MCF 10A (cell line): ENCODE measurements around the gene SHE. TPM values are rescaled to one million over a fixed set of nuclear protein-coding genes. Genes with fewer than 3 reads are reported as not detected.
A peak's percentile ranks its signal among the peaks of the same experiment; 100 is the strongest.

ENCODE experiments used
- BruUV-seq: library from RNA; stranded (reverse); fragments of 400-500 nt; replicated peaks from 2 replicates; lab custom pipeline; 2021; lab: Mats Ljungman, UMichigan
- CTCF ChIA-PET: fragments of 300-600 bp; sonication (Branson Sonifier 250); formaldehyde crosslinking; extraction: SDS; loops from one replicate; lab custom pipeline; 2021; ENCODE audit warnings: antibody characterized with exemption, inconsistent platforms; lab: Yijun Ruan, JAX
- POLR2A ChIA-PET: fragments of 300-600, 350-650 bp; sonication (Branson Sonifier 250); formaldehyde crosslinking; extraction: SDS; loops from one replicate; lab custom pipeline; 2020; ENCODE audit warnings: antibody characterized with exemption, inconsistent platforms; lab: Yijun Ruan, JAX
- DNase-seq: peaks from one replicate; pipeline ENCODE4 v3.0.0-alpha.2; 2018; ENCODE audit not compliant: unreplicated experiment
- H3K27ac Mint-ChIP-seq: one replicate; pipeline ENCODE4 v1.8.0; 2022; ENCODE audit warnings: mild to moderate bottlenecking, low read depth, mixed read lengths; ENCODE audit not compliant: unreplicated experiment
- H3K27me3 Mint-ChIP-seq: one replicate; pipeline ENCODE4 v1.8.0; 2022; ENCODE audit warnings: mixed read lengths; ENCODE audit not compliant: insufficient read depth, unreplicated experiment
- H3K36me3 Mint-ChIP-seq: one replicate; pipeline ENCODE4 v1.8.0; 2022; ENCODE audit warnings: mild to moderate bottlenecking, moderate library complexity, mixed read lengths; ENCODE audit not compliant: insufficient read depth, unreplicated experiment
- H3K4me1 Mint-ChIP-seq: one replicate; pipeline ENCODE4 v1.8.0; 2022; ENCODE audit warnings: mixed read lengths; ENCODE audit not compliant: insufficient read depth, unreplicated experiment
- H3K4me3 Mint-ChIP-seq: one replicate; pipeline ENCODE4 v1.8.0; 2022; ENCODE audit warnings: mild to moderate bottlenecking, moderate library complexity, mixed read lengths; ENCODE audit not compliant: unreplicated experiment
- H3K9me3 Mint-ChIP-seq: one replicate; pipeline ENCODE4 v1.8.0; 2022; ENCODE audit warnings: mixed read lengths; ENCODE audit not compliant: unreplicated experiment
- intact Hi-C: fragments of 100-400 bp; cut with micrococcal nuclease; formaldehyde crosslinking; loops from 2 replicates; pipeline ENCODE4 v1.14.1; 2022
- total RNA-seq: library from RNA; stranded (reverse); gene quantifications from 2 replicates; pipeline ENCODE4 v1.2.3, GENCODE V29; 2022
- TF ChIP-seq, protein P1 (sequence below): fragments of 200-600 bp; IDR thresholded peaks from one replicate; pipeline ENCODE4 v1.8.0; 2022; ENCODE audit warnings: antibody characterized with exemption, mild to moderate bottlenecking; ENCODE audit not compliant: unreplicated experiment

The SHE gene
- total RNA-seq, 1 experiment from 2014 or later: not detected

DNA sequence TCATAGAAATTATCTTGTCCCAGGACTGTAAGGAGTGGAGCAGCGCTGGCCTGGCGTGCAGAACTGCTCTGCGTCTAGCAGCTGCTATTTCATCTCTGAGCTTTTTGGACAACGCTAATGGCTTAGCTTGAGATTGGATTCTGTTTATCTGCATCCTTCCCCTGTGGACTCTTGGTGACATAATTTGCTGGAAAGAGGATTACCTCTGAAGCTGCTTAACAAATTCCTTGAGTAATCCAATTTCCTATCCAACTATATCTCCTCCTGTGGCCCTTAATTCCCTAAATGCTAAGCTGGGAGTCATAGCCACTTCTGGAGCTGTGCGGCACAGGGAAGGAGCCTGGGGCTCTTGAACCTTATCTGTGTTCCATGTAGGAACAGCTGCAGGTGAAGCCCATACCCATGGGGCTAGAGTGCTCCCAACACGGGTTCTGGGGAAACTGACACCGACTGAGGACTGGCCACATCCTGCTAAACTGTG, 53.8 kb downstream of the SHE start:
- TF ChIP-seq, protein P1, sequence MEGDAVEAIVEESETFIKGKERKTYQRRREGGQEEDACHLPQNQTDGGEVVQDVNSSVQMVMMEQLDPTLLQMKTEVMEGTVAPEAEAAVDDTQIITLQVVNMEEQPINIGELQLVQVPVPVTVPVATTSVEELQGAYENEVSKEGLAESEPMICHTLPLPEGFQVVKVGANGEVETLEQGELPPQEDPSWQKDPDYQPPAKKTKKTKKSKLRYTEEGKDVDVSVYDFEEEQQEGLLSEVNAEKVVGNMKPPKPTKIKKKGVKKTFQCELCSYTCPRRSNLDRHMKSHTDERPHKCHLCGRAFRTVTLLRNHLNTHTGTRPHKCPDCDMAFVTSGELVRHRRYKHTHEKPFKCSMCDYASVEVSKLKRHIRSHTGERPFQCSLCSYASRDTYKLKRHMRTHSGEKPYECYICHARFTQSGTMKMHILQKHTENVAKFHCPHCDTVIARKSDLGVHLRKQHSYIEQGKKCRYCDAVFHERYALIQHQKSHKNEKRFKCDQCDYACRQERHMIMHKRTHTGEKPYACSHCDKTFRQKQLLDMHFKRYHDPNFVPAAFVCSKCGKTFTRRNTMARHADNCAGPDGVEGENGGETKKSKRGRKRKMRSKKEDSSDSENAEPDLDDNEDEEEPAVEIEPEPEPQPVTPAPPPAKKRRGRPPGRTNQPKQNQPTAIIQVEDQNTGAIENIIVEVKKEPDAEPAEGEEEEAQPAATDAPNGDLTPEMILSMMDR: no peak
- Mint-ChIP-seq H3K4me3 (no peak overlapping the region), H3K4me1 (peaks cover 24% of the 10 kb centered on the region), H3K36me3 (peaks cover 98% of the 10 kb centered on the region), H3K27me3 (no peaks in the 10 kb centered on the region), H3K27ac (no peak overlapping the region), H3K9me3 (no peaks in the 10 kb centered on the region)
- POLR2A ChIA-PET: interaction anchor here (1.5 to 2.1 kb wide), 2 partner anchors 15 to 29 kb away, joined by 4 to 6 read pairs; no protein-coding TSS in a partner anchor
- intact Hi-C loops: no loop called here
- CTCF ChIA-PET: interaction anchor here (1.0 to 1.3 kb wide), 3 partner anchors 9 to 97 kb away, joined by 3 to 4 read pairs (median 3); no protein-coding TSS in a partner anchor
- BruUV-seq: no TSS peak
- no peak for DNase-seq

DNA sequence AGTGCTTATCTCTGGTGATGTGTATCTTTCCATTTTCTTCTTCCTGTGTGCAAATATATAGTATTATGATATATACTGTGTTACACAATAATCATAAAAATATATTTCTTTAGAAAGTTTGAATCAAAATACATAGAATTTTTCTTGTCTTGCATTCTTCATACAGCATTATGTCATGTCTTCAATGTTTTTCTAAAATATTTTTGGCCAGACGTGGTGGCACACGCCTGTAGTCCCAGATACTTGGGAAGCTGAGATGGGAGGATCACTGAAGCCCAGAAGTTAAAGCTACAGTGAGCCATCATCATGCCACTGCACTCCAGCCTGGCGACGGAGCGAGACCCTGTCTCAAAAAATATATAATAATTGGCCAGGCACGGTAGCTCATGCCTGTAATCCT, 55.4 kb downstream of the SHE start:
- Mint-ChIP-seq H3K36me3 (peaks cover 98% of the 10 kb centered on the region), H3K27me3 (no peaks in the 10 kb centered on the region), H3K4me1 (peaks cover 25% of the 10 kb centered on the region), H3K27ac (no peak overlapping the region), H3K4me3 (no peak overlapping the region), H3K9me3 (no peaks in the 10 kb centered on the region)
- ChIA-PET CTCF (interaction anchor here (1.2 to 1.8 kb wide), 2 partner anchors 10 to 112 kb away, joined by 3 to 4 read pairs; no protein-coding TSS in a partner anchor), POLR2A (interaction anchor here (0.7 to 2.1 kb wide), 3 partner anchors 14 to 185 kb away, joined by 3 to 6 read pairs (median 4); no protein-coding TSS in a partner anchor)
- no TSS peak for BruUV-seq
- DNase-seq: no peak
- intact Hi-C loops: no loop called here
- TF ChIP-seq, protein P1: no peak

DNA sequence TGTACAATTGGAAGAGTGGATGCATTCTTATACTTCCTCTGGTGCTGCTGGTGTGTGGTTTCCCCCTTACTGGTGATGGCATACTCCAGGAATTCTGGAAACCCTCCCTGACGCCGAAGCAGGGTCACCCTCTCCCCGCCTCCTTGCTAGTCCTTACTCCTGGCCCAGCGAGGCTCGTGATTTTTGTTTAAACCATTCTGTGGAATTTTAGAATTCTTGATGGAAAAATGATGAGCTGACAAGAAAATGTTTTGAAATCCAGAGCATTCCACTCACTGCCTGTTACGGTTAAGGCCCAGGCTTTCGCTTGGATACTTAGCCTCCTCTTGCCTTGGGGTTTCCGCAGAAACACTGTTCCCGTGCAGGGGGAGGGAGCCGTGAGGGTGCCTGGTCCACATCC, 55.9 kb downstream of the SHE start:
- Mint-ChIP-seq H3K4me3 (no peak overlapping the region), H3K9me3 (no peaks in the 10 kb centered on the region), H3K36me3 (peaks cover 98% of the 10 kb centered on the region), H3K4me1 (peaks cover 30% of the 10 kb centered on the region), H3K27me3 (no peaks in the 10 kb centered on the region), H3K27ac (no peak overlapping the region)
- BruUV-seq: no TSS peak
- no peak for DNase-seq
- intact Hi-C loops: no loop called here
- ChIA-PET CTCF (interaction anchor here (0.5 to 1.8 kb wide), 3 partner anchors 10 to 130 kb away, joined by 3 to 4 read pairs (median 3); no protein-coding TSS in a partner anchor), POLR2A (interaction anchor here (0.7 kb wide), 1 partner anchor 184 kb away, joined by 3 read pairs; no protein-coding TSS in a partner anchor)
- TF ChIP-seq, protein P1: no peak

DNA sequence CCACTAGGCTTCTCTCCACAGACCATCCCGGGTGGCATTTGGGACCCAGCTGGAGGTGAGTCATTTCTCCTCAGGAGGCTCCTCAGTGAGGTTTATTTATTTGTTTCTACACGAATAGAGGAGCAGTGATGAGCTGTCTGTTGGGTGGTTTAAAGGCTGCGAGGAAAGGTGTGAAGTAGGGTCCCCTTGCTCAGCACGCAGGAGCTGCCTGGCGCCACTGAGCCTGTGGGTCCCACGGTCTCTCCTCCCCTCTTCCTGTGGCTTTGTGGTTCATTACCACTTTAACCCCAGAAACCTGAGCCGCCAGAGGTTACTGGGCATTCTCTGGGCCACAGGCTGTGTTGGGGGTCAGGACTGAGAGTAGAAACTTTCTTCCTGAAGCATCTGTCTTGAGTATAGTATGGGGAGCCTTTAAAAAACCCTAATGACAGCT, 57.2 kb downstream of the SHE start:
- peak; percentile 65 for DNase-seq
- H3K27ac Mint-ChIP-seq: no peak overlapping the region
- H3K4me3 Mint-ChIP-seq: no peak overlapping the region
- intact Hi-C loops: loop anchor here (2.0 kb wide), 1 partner anchor 38 kb away; no protein-coding TSS in a partner anchor
- no peaks in the 10 kb centered on the region for H3K9me3 Mint-ChIP-seq
- TF ChIP-seq, protein P1: no peak
- peaks cover 34% of the 10 kb centered on the region for H3K4me1 Mint-ChIP-seq
- H3K36me3 Mint-ChIP-seq: peaks cover 98% of the 10 kb centered on the region
- no peaks in the 10 kb centered on the region for H3K27me3 Mint-ChIP-seq
- POLR2A ChIA-PET: no interaction called here
- BruUV-seq: no TSS peak
- CTCF ChIA-PET: interaction anchor here (0.6 to 1.9 kb wide), 3 partner anchors 9 to 608 kb away, joined by 3 to 9 read pairs (median 3); no protein-coding TSS in a partner anchor
